Measurements from ENCODE around the gene GATA2.
A peak's percentile ranks its signal among the peaks of the same experiment; 100 is the strongest.

GATA2 gene

GRCh38 chr3:128485282-128486204 is 7.5 kb downstream of the GATA2 start:
- Histone ChIP-seq H3K9ac (ENCODE audit: low read length) (no peak overlapping the region), H3K27ac (ENCODE audit: low read length) (no peak overlapping the region), H3K4me1 (ENCODE audit: control insufficient read depth, low read depth, low read length) (peaks cover 43% of the 10 kb centered on the region), H3K9me3 (ENCODE audit: control insufficient read depth, low read depth, low read length) (no peaks in the 10 kb centered on the region), H3K36me3 (ENCODE audit: control insufficient read depth, low read depth, low read length) (no peaks in the 10 kb centered on the region), H3K27me3 (ENCODE audit: control insufficient read depth, insufficient read depth, low read length) (peaks cover 100% of the 10 kb centered on the region), H3K4me3 (ENCODE audit: low read length) (no peak overlapping the region)

- Histone ChIP-seq H3K36me3 (ENCODE audit: control insufficient read depth, low read depth, low read length) (no peaks in the 10 kb centered on the region), H3K27ac (ENCODE audit: low read length) (no peak overlapping the region), H3K9me3 (ENCODE audit: control insufficient read depth, low read depth, low read length) (no peaks in the 10 kb centered on the region), H3K4me1 (ENCODE audit: control insufficient read depth, low read depth, low read length) (peaks cover 40% of the 10 kb centered on the region), H3K4me3 (ENCODE audit: low read length) (peak overlapping the region; percentile 40), H3K27me3 (ENCODE audit: control insufficient read depth, insufficient read depth, low read length) (peaks cover 100% of the 10 kb centered on the region), H3K9ac (ENCODE audit: low read length) (no peak overlapping the region)
These were observed 8.4 kb downstream of the GATA2 start for GRCh38 chr3:128484404-128485281.

- H3K9ac ChIP-seq (ENCODE audit: low read length), result no peak overlapping the region
- H3K4me1 ChIP-seq (ENCODE audit: control insufficient read depth, low read depth, low read length), result peaks cover 40% of the 10 kb centered on the region
- H3K4me3 ChIP-seq (ENCODE audit: low read length), result peak overlapping the region; percentile 40
- no peaks in the 10 kb centered on the region for H3K9me3 ChIP-seq (ENCODE audit: control insufficient read depth, low read depth, low read length)
- H3K36me3 ChIP-seq (ENCODE audit: control insufficient read depth, low read depth, low read length), result no peaks in the 10 kb centered on the region
- H3K27ac ChIP-seq (ENCODE audit: low read length), result no peak overlapping the region
- peaks cover 100% of the 10 kb centered on the region for H3K27me3 ChIP-seq (ENCODE audit: control insufficient read depth, insufficient read depth, low read length)
These were observed 9.2 kb downstream of the GATA2 start for GRCh38 chr3:128483657-128484403.

GRCh38 chr3:128482666-128483656 is 10.0 kb downstream of the GATA2 start:
- H3K9me3 ChIP-seq (ENCODE audit: control insufficient read depth, low read depth, low read length), result no peaks in the 10 kb centered on the region
- H3K4me3 ChIP-seq (ENCODE audit: low read length), result peak overlapping the region; percentile 40
- peaks cover 40% of the 10 kb centered on the region for H3K4me1 ChIP-seq (ENCODE audit: control insufficient read depth, low read depth, low read length)
- no peak overlapping the region for H3K9ac ChIP-seq (ENCODE audit: low read length)
- H3K36me3 ChIP-seq (ENCODE audit: control insufficient read depth, low read depth, low read length), result no peaks in the 10 kb centered on the region
- H3K27me3 ChIP-seq (ENCODE audit: control insufficient read depth, insufficient read depth, low read length), result peaks cover 100% of the 10 kb centered on the region
- no peak overlapping the region for H3K27ac ChIP-seq (ENCODE audit: low read length)

- no peaks in the 10 kb centered on the region for H3K36me3 ChIP-seq (ENCODE audit: control insufficient read depth, low read depth, low read length)
- H3K27me3 ChIP-seq (ENCODE audit: control insufficient read depth, insufficient read depth, low read length), result peaks cover 100% of the 10 kb centered on the region
- no peak overlapping the region for H3K9ac ChIP-seq (ENCODE audit: low read length)
- no peaks in the 10 kb centered on the region for H3K9me3 ChIP-seq (ENCODE audit: control insufficient read depth, low read depth, low read length)
- peaks cover 37% of the 10 kb centered on the region for H3K4me1 ChIP-seq (ENCODE audit: control insufficient read depth, low read depth, low read length)
- no peak overlapping the region for H3K4me3 ChIP-seq (ENCODE audit: low read length)
- H3K27ac ChIP-seq (ENCODE audit: low read length), result no peak overlapping the region
These were observed 10.8 kb downstream of the GATA2 start for GRCh38 chr3:128482175-128482574.

GRCh38 chr3:128481438-128481942 is 11.5 kb downstream of the GATA2 start:
- no peak overlapping the region for H3K4me3 ChIP-seq (ENCODE audit: low read length)
- H3K9me3 ChIP-seq (ENCODE audit: control insufficient read depth, low read depth, low read length), result no peaks in the 10 kb centered on the region
- no peaks in the 10 kb centered on the region for H3K36me3 ChIP-seq (ENCODE audit: control insufficient read depth, low read depth, low read length)
- H3K9ac ChIP-seq (ENCODE audit: low read length), result no peak overlapping the region
- H3K4me1 ChIP-seq (ENCODE audit: control insufficient read depth, low read depth, low read length), result peaks cover 34% of the 10 kb centered on the region
- no peak overlapping the region for H3K27ac ChIP-seq (ENCODE audit: low read length)
- H3K27me3 ChIP-seq (ENCODE audit: control insufficient read depth, insufficient read depth, low read length), result peaks cover 100% of the 10 kb centered on the region

- no peak overlapping the region for H3K27ac ChIP-seq (ENCODE audit: low read length)
- no peaks in the 10 kb centered on the region for H3K9me3 ChIP-seq (ENCODE audit: control insufficient read depth, low read depth, low read length)
- H3K4me3 ChIP-seq (ENCODE audit: low read length), result no peak overlapping the region
- H3K36me3 ChIP-seq (ENCODE audit: control insufficient read depth, low read depth, low read length), result no peaks in the 10 kb centered on the region
- peaks cover 31% of the 10 kb centered on the region for H3K4me1 ChIP-seq (ENCODE audit: control insufficient read depth, low read depth, low read length)
- peaks cover 99% of the 10 kb centered on the region for H3K27me3 ChIP-seq (ENCODE audit: control insufficient read depth, insufficient read depth, low read length)
- no peak overlapping the region for H3K9ac ChIP-seq (ENCODE audit: low read length)
These were observed 12.1 kb downstream of the GATA2 start for GRCh38 chr3:128480717-128481437.

GRCh38 chr3:128480278-128480677 is 12.7 kb downstream of the GATA2 start:
- Histone ChIP-seq H3K9me3 (ENCODE audit: control insufficient read depth, low read depth, low read length) (no peaks in the 10 kb centered on the region), H3K4me3 (ENCODE audit: low read length) (no peak overlapping the region), H3K4me1 (ENCODE audit: control insufficient read depth, low read depth, low read length) (peaks cover 29% of the 10 kb centered on the region), H3K27ac (ENCODE audit: low read length) (no peak overlapping the region), H3K36me3 (ENCODE audit: control insufficient read depth, low read depth, low read length) (no peaks in the 10 kb centered on the region), H3K27me3 (ENCODE audit: control insufficient read depth, insufficient read depth, low read length) (peaks cover 99% of the 10 kb centered on the region), H3K9ac (ENCODE audit: low read length) (no peak overlapping the region)

- peaks cover 23% of the 10 kb centered on the region for H3K4me1 ChIP-seq (ENCODE audit: control insufficient read depth, low read depth, low read length)
- H3K9ac ChIP-seq (ENCODE audit: low read length), result no peak overlapping the region
- H3K4me3 ChIP-seq (ENCODE audit: low read length), result no peak overlapping the region
- no peaks in the 10 kb centered on the region for H3K36me3 ChIP-seq (ENCODE audit: control insufficient read depth, low read depth, low read length)
- no peak overlapping the region for H3K27ac ChIP-seq (ENCODE audit: low read length)
- H3K27me3 ChIP-seq (ENCODE audit: control insufficient read depth, insufficient read depth, low read length), result peaks cover 99% of the 10 kb centered on the region
- H3K9me3 ChIP-seq (ENCODE audit: control insufficient read depth, low read depth, low read length), result no peaks in the 10 kb centered on the region
These were observed 13.4 kb downstream of the GATA2 start for GRCh38 chr3:128479558-128480086.
